Peyer's patch (tissue), 4 donors: ENCODE measurements around the gene SLC35B1.

Source experiments
- CTCF ChIP-seq, 6 experiments: fragments of 450-650 bp in 4 of 6; fragments of 200-600 bp in 2 of 6; sonication (generic) in 1 of 6; IDR thresholded peaks; one replicate each; pipeline ENCODE4 v1.5.1; 2017 to 2019; ENCODE audit warnings: antibody characterized with exemption in 6 of 6, mild to moderate bottlenecking in 3 of 6, moderate library complexity in 1 of 6
- POLR2A ChIP-seq, 2 donors: fragments of 450-650 bp; IDR thresholded peaks; one replicate each; pipeline ENCODE4 v1.5.1; 2017; ENCODE audit warnings: antibody characterized with exemption in 2 of 2, mild to moderate bottlenecking in 2 of 2, moderate library complexity in 2 of 2

GRCh38 chr17:49692751-49693150 lies 15.0 kb downstream of the SLC35B1 start:
- TF ChIP-seq CTCF (IDR thresholded peaks at IDR 0.05) (no peak), POLR2A (IDR thresholded peaks at IDR 0.05) (no peak)
